ENCODE measurements around the gene DCLK1.

DNA sequence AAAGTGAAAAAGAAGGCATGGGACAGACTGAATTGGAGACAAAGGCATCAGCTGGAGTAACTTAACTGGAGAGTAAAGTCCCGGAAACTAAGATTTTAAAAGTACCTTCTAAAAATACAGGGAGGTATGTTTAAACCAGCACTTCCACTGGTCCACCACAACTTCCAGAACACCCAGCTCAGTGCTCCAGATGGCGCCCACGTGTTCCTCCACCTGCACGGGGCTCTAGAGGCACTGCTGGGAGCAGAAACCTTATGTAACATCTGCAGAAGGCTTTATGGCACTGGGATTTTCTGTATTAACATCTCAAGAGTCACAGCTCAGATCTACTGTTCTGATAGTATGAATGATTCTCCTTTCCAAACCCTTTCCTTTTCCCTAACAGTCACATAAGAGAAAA, 252.1 kb downstream of the DCLK1 start:
- TF ChIP-seq POLR2A (IDR thresholded peaks at IDR 0.05) (no peak), POLR2AphosphoS5 (IDR thresholded peaks at IDR 0.05) (no peak), EP300 (IDR thresholded peaks at IDR 0.05) (no peak)
- TF ChIP-seq, protein P1, sequence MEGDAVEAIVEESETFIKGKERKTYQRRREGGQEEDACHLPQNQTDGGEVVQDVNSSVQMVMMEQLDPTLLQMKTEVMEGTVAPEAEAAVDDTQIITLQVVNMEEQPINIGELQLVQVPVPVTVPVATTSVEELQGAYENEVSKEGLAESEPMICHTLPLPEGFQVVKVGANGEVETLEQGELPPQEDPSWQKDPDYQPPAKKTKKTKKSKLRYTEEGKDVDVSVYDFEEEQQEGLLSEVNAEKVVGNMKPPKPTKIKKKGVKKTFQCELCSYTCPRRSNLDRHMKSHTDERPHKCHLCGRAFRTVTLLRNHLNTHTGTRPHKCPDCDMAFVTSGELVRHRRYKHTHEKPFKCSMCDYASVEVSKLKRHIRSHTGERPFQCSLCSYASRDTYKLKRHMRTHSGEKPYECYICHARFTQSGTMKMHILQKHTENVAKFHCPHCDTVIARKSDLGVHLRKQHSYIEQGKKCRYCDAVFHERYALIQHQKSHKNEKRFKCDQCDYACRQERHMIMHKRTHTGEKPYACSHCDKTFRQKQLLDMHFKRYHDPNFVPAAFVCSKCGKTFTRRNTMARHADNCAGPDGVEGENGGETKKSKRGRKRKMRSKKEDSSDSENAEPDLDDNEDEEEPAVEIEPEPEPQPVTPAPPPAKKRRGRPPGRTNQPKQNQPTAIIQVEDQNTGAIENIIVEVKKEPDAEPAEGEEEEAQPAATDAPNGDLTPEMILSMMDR (IDR thresholded peaks at IDR 0.05) = no peak
